HL-60/S4 treated with phorbol 12-myristate 13-acetate at 8.2 ng/mL for 4 days and 3 days (cell line): ENCODE measurements around the gene CD2.
"Not testable (repeated sequence)": the region's sequence is repeated elsewhere in the genome, so short reads cannot be mapped to it uniquely, and the experiment has no call there.

Experiments
- in situ Hi-C: fragments of 300-500 bp; cut with MboI; formaldehyde crosslinking; loops from 2 replicates; pipeline ENCODE4 v1.15.0; 2022; ENCODE audit warnings: low sequenced_read_pairs

CD2 gene

GRCh38 chr1:116731439-116731838, 22.8 kb upstream of the CD2 start:
- in situ Hi-C loops: loop anchor here (10.0 kb wide), 1 partner anchor 323 kb away; no protein-coding TSS in a partner anchor

GRCh38 chr1:116732726-116733125, 21.5 kb upstream of the CD2 start:
- in situ Hi-C loops: loop anchor here (10.0 kb wide), 1 partner anchor 322 kb away; no protein-coding TSS in a partner anchor

- in situ Hi-C loops: loop anchor here (10.0 kb wide), 1 partner anchor 321 kb away; no protein-coding TSS in a partner anchor
These were observed 20.5 kb upstream of the CD2 start for GRCh38 chr1:116733476-116734365.

GRCh38 chr1:116735246-116735645, 19.0 kb upstream of the CD2 start:
- in situ Hi-C loops: loop anchor here (10.0 kb wide), 1 partner anchor 320 kb away; no protein-coding TSS in a partner anchor

- in situ Hi-C loops: loop anchor here (10.0 kb wide), 1 partner anchor 318 kb away; no protein-coding TSS in a partner anchor
These were observed 17.0 kb upstream of the CD2 start for GRCh38 chr1:116737020-116737854.

GRCh38 chr1:116737855-116738321, 16.3 kb upstream of the CD2 start:
- in situ Hi-C loops: loop anchor here (10.0 kb wide), 1 partner anchor 317 kb away; no protein-coding TSS in a partner anchor

- in situ Hi-C loops: loop anchor here (10.0 kb wide), 1 partner anchor 316 kb away; no protein-coding TSS in a partner anchor
These were observed 15.4 kb upstream of the CD2 start for GRCh38 chr1:116738673-116739370.

- in situ Hi-C loops: loop anchor here (10.0 kb wide), 1 partner anchor 315 kb away; no protein-coding TSS in a partner anchor
These were observed 14.7 kb upstream of the CD2 start for GRCh38 chr1:116739371-116740012.

GRCh38 chr1:116740296-116740695, 13.9 kb upstream of the CD2 start:
- in situ Hi-C loops: no loop called here

GRCh38 chr1:116740746-116741145, 13.5 kb upstream of the CD2 start:
- in situ Hi-C loops: no loop called here

GRCh38 chr1:116741836-116742565, 12.2 kb upstream of the CD2 start:
- in situ Hi-C loops: no loop called here

- in situ Hi-C loops: no loop called here
These were observed 10.7 kb upstream of the CD2 start for GRCh38 chr1:116743535-116743934.

- in situ Hi-C loops: no loop called here
These were observed 6.0 kb upstream of the CD2 start for GRCh38 chr1:116748272-116748671.

GRCh38 chr1:116751146-116751545, 3.1 kb upstream of the CD2 start:
- in situ Hi-C loops: no loop called here

- in situ Hi-C loops: no loop called here
These were observed 2.6 kb upstream of the CD2 start for GRCh38 chr1:116751621-116752020.

GRCh38 chr1:116753312-116753711, 918 bp upstream of the CD2 start:
- in situ Hi-C loops: no loop called here

GRCh38 chr1:116755066-116755465, 836 bp downstream of the CD2 start:
- in situ Hi-C loops: no loop called here

- in situ Hi-C loops: no loop called here
These were observed 1.5 kb downstream of the CD2 start for GRCh38 chr1:116755681-116756080.

- in situ Hi-C loops: not testable (repeated sequence)
These were observed 1.9 kb downstream of the CD2 start for GRCh38 chr1:116756092-116756491.
